ENCODE results near the gene FTCD. TPM values are rescaled to one million over a fixed set of nuclear protein-coding genes. Genes with fewer than 3 reads are reported as not detected.

The FTCD gene
- total and polyA plus RNA-seq, 9 of the 15 experiments (the other 6 are each of a cell fraction or from before 2014, with no cell fraction given) = 0.11 to 1.6 (median 0.67) TPM; not detected in 5

DNA sequence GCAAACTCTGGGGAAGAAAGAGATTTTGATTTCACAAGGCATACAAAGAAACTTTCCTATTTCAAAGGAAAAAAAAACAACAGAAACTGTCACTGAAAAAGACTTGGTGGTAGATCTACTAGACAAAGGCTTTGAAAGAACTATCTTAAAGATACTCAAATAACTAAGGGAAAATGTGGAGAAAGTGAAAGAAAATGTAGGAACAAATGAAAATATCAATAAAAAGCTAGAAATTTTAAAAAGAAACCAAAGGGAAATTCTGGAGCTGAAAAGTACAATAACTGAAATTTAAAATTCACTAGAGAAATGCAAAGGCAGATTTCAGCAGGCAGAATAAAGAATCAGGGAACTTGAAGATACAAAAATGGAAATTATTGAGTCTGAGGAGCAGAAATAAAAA, 51.3 kb downstream of the FTCD start:
- Histone ChIP-seq H3K36me3 (ENCODE audit: control insufficient read depth, insufficient read depth, low read length) (no peaks in the 10 kb centered on the region), H3K9me1 (ENCODE audit: control insufficient read depth, insufficient read depth, low read length) (no peaks in the 10 kb centered on the region), H2AFZ (ENCODE audit: low read depth, low read length) (no peak overlapping the region), H3K4me1 (replicated peaks in 1 of 2; ENCODE audit: control insufficient read depth in 2 of 2, insufficient read depth in 2 of 2, low read length in 2 of 2) (peaks cover 0 to 4% of the 10 kb centered on the region in 2 experiments; a peak in 1 of 5 replicates), H3K9me3 (replicated peaks; ENCODE audit: control insufficient read depth, insufficient read depth, low read depth, low read length) (no peaks in the 10 kb centered on the region), H3K4me2 (ENCODE audit: insufficient read depth, low read length) (no peak overlapping the region), H4K20me1 (replicated peaks; ENCODE audit: control insufficient read depth, insufficient read depth, low read length) (no peaks in the 10 kb centered on the region), H3K27me3 (ENCODE audit: control insufficient read depth in 2 of 2, insufficient read depth in 2 of 2, low read length in 2 of 2) (peaks cover 3 to 4% of the 10 kb centered on the region in 2 experiments; a peak in 3 of 5 replicates), H3K9ac (ENCODE audit: insufficient read depth in 1 of 2, low read depth in 2 of 2, low read length in 2 of 2) (no peak overlapping the region), H3K79me2 (ENCODE audit: control insufficient read depth, insufficient read depth, low read length) (no peaks in the 10 kb centered on the region), H3K4me3 (no peak overlapping the region), H3K27ac (ENCODE audit: extremely low read depth, low read depth, low read length) (no peak overlapping the region)
- ChIA-PET POLR2A (no interaction called here), CTCF (ENCODE audit: low intra/inter-chr PET ratio) (no interaction called here)
- DNase-seq (ENCODE audit: extremely low read depth in 1 of 4, low spot score in 3 of 4) (no peak), FAIRE-seq (no peak), ATAC-seq (no peak)
- in situ Hi-C loops (cut with MboI) (no loop called here), intact Hi-C loops (cut with micrococcal nuclease) (no loop called here)
- no peak for TF ChIP-seq SAFB2 (IDR thresholded peaks at IDR 0.05; ENCODE audit: borderline replicate concordance, low read depth, low read length, severe bottlenecking)
- TF ChIP-seq ZKSCAN3 (CRISPR knock-in tag; IDR thresholded peaks at IDR 0.05) = no peak
- no TSS peak for BruUV-seq (replicated peaks)

DNA sequence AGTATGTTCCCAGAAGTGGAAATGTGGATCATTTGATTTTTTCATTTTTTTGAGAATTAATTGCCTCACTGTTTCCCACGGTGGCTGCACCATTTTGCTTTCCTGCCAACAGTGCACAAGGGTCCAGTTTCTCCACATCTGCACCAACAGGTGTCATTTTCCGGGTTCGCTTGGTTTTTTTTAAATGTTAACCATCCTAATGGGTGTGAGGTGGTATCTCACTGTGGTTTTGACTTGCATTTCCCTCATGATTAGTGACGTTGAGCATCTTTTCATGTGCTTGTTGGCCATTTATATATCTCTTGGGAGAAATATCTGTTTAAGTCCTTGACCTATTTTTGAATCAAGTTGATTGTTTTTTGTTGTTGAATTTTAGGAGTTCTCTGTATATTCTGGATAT, 54.5 kb downstream of the FTCD start:
- no TSS peak for BruUV-seq (replicated peaks)
- no peak for DNase-seq (ENCODE audit: extremely low read depth in 1 of 4, low spot score in 3 of 4)
- Histone ChIP-seq H4K20me1 (replicated peaks; ENCODE audit: control insufficient read depth, insufficient read depth, low read length) (0 out of 2 replicates have a peak, but pooled peaks cover 3% of the 10 kb centered on the region), H3K9me1 (ENCODE audit: control insufficient read depth, insufficient read depth, low read length) (no peaks in the 10 kb centered on the region), H3K79me2 (ENCODE audit: control insufficient read depth, insufficient read depth, low read length) (no peaks in the 10 kb centered on the region), H2AFZ (ENCODE audit: low read depth, low read length) (no peak overlapping the region), H3K4me2 (ENCODE audit: insufficient read depth, low read length) (no peak overlapping the region), H3K27me3 (ENCODE audit: control insufficient read depth in 2 of 2, insufficient read depth in 2 of 2, low read length in 2 of 2) (peaks cover 10 to 23% of the 10 kb centered on the region in 2 experiments), H3K4me1 (replicated peaks in 1 of 2; ENCODE audit: control insufficient read depth in 2 of 2, insufficient read depth in 2 of 2, low read length in 2 of 2) (peaks cover 0 to 24% of the 10 kb centered on the region in 2 experiments; a peak in 2 of 5 replicates), H3K9ac (ENCODE audit: insufficient read depth in 1 of 2, low read depth in 2 of 2, low read length in 2 of 2) (no peak overlapping the region), H3K4me3 (no peak overlapping the region), H3K9me3 (replicated peaks; ENCODE audit: control insufficient read depth, insufficient read depth, low read depth, low read length) (no peaks in the 10 kb centered on the region), H3K36me3 (ENCODE audit: control insufficient read depth, insufficient read depth, low read length) (no peaks in the 10 kb centered on the region), H3K27ac (ENCODE audit: extremely low read depth, low read depth, low read length) (no peak overlapping the region)
- no peak for FAIRE-seq
- ChIA-PET POLR2A (interaction anchor here (0.7 kb wide), 1 partner anchor 128 kb away, joined by 3 read pairs; no protein-coding TSS in a partner anchor), CTCF (ENCODE audit: low intra/inter-chr PET ratio) (no interaction called here)
- ATAC-seq = no peak
- 0% methylated on average over 4 of the region's 4 CpGs for WGBS (ENCODE audit: insufficient coverage, low coverage, missing lambda C conversion rate)
- TF ChIP-seq, protein P1, sequence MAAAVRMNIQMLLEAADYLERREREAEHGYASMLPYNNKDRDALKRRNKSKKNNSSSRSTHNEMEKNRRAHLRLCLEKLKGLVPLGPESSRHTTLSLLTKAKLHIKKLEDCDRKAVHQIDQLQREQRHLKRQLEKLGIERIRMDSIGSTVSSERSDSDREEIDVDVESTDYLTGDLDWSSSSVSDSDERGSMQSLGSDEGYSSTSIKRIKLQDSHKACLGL (CRISPR knock-in tag; IDR thresholded peaks at IDR 0.05; ENCODE audit: borderline replicate concordance, poor library complexity, severe bottlenecking) = no peak
- TF ChIP-seq, protein P2, sequence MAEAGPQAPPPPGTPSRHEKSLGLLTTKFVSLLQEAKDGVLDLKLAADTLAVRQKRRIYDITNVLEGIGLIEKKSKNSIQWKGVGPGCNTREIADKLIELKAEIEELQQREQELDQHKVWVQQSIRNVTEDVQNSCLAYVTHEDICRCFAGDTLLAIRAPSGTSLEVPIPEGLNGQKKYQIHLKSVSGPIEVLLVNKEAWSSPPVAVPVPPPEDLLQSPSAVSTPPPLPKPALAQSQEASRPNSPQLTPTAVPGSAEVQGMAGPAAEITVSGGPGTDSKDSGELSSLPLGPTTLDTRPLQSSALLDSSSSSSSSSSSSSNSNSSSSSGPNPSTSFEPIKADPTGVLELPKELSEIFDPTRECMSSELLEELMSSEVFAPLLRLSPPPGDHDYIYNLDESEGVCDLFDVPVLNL (CRISPR knock-in tag; IDR thresholded peaks at IDR 0.05; ENCODE audit: low read depth) = no peak
- TF ChIP-seq ZNF217 (CRISPR knock-in tag; IDR thresholded peaks at IDR 0.05) (no peak), CBX3 (IDR thresholded peaks at IDR 0.05; ENCODE audit: borderline replicate concordance in 1 of 2, low read length in 2 of 2) (no peak), ZFPM2 (CRISPR knock-in tag; IDR thresholded peaks at IDR 0.05) (no peak)
- TF ChIP-seq, protein P3, sequence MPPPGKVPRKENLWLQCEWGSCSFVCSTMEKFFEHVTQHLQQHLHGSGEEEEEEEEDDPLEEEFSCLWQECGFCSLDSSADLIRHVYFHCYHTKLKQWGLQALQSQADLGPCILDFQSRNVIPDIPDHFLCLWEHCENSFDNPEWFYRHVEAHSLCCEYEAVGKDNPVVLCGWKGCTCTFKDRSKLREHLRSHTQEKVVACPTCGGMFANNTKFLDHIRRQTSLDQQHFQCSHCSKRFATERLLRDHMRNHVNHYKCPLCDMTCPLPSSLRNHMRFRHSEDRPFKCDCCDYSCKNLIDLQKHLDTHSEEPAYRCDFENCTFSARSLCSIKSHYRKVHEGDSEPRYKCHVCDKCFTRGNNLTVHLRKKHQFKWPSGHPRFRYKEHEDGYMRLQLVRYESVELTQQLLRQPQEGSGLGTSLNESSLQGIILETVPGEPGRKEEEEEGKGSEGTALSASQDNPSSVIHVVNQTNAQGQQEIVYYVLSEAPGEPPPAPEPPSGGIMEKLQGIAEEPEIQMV (tag; conservative IDR thresholded peaks at IDR 0.05; ENCODE audit: low read depth) = no peak
- TF ChIP-seq, protein P4, sequence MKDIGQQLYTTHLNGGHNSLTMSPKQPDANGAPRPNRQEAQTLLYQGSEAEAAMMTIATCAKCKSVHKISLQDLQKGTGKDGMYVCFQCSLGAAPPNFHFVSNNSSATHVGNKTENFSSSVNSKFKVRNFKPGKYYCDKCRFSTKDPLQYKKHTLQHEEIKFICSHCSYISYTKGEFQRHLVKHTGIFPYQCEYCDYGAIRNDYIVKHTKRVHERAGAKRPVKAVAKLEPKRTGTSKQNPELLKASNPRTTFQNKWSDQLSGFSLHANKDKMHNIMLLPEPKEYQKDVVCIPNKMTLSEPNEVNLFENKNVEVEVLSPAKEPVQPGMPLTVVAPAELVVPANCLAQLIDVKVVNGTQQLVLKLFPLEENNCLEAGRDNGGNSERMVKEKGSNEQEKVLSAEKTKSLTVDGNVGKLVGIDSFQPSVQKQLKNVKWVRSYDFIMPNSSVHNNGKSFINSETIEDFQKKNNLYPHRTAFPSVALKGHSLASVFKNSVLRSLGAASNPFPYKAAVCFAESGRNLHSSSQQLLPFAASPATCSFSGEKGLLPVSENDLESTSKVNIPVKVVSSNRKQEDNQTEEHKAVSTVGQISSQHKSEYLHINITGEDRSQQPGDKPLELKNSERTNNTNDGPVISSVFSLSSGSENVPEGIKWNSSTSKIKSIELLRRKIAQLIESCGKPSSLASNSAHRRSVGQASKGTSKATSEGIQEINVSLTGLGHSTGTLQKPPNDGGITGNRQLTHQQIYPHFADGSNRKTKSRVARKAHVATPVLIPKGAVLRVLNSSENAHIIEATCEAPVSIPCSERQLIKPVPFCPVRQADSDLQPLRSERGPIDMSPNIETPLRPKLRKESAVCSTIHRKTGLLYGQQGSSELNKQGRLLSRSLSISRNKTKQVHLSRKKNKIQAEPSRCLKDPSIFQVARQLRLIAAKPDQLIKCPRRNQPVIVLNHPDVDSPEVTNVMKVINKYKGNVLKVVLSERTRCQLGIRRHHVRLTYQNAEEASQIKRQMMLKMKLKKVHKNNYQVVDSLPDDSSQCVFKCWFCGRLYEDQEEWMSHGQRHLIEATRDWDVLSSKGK (CRISPR knock-in tag; IDR thresholded peaks at IDR 0.05) = no peak
- in situ Hi-C loops (cut with MboI) (no loop called here), intact Hi-C loops (cut with micrococcal nuclease) (no loop called here)
